ENCODE measurements around the gene QKI.

QKI gene

GRCh38 chr6:163486821-163487220, 72.3 kb downstream of the QKI start:
- no peak for DNase-seq (ENCODE audit: low read depth, low spot score)

DNA sequence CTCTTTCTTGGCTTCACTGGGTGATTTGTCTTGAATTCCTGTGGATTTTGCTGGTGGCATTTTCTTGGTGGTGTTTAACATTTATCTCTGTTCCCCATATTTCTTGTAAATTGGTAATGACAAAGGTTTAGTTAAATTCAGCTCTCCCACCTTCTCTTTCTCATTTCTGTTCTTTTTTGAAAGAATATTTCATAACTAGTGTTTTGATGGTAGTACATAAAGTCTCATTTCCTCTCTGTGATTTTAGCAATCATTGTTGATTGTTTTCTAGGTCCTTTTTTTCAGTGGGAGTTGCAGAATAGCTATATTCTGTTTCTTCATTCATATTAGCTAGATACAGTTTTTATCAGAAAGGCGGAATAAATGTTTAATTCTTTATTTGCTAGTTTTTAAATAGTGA, 73.1 kb downstream of the QKI start:
- DNase-seq (ENCODE audit: low read depth, low spot score), result no peak

- no peak for DNase-seq (ENCODE audit: low read depth, low spot score)
These were observed 75.1 kb downstream of the QKI start for GRCh38 chr6:163489584-163489983.

DNA sequence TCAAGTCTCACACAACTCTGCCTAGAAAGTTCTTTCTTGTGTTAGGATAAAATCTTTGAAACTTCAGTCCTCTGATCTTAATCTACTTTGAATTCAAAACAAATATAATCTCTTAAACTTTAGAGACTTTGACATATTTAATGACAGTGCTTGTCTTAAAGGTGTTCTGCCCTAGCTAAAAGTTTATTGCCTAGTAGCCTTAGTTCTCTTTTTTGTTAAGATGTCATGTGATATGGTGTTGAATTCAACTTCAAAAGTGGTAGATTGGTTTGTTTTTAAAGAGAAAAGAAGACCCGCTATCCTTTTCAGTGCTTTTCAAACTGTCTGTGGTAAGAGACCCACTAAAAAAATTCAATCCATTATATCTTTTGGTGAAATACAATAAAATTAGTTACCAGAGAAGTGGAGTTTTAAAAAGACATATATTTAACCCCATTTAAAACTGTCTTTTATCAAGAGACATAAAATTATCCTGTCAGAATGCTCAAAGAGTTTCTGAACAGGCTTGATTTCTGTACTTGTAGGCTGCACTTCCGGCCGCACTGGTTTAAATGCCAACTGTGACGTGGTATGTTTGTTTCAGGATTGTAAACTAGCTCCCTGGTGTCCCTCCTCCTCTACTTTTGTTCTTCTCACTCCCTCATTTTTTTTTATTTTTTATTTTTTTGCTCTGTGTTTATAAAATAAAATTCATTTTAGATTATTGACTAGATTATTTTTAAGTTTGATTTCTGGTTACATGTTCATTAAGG, 76.5 kb downstream of the QKI start:
- no peak for DNase-seq (ENCODE audit: low read depth, low spot score)

GRCh38 chr6:163491737-163492300, 77.3 kb downstream of the QKI start:
- no peak for DNase-seq (ENCODE audit: low read depth, low spot score)

GRCh38 chr6:163494279-163494727, 79.8 kb downstream of the QKI start:
- no peak for DNase-seq (ENCODE audit: low read depth, low spot score)

DNA sequence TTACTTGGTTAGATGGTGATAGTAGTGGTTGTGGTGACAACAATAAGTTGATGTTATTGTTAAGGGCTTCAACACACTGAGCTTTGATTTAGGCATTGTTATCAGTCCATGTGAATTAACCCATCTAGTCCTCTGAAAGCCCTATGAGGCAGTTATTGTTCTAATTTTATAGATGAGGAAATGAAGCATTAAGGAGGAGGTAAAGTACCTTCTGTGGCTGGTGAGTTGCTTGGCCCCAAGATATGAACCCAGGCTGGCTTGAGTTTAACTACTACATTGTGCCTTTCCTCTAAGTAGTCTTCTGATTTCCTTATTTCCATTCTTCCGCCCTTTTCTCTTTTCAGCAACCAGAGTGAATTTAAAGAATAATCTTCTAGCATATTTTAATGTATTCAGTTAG, 81.7 kb downstream of the QKI start:
- DNase-seq (ENCODE audit: low read depth, low spot score), result no peak

GRCh38 chr6:163500105-163500504, 85.6 kb downstream of the QKI start:
- DNase-seq (ENCODE audit: low read depth, low spot score), result no peak

GRCh38 chr6:163501026-163501425, 86.5 kb downstream of the QKI start:
- no peak for DNase-seq (ENCODE audit: low read depth, low spot score)

DNA sequence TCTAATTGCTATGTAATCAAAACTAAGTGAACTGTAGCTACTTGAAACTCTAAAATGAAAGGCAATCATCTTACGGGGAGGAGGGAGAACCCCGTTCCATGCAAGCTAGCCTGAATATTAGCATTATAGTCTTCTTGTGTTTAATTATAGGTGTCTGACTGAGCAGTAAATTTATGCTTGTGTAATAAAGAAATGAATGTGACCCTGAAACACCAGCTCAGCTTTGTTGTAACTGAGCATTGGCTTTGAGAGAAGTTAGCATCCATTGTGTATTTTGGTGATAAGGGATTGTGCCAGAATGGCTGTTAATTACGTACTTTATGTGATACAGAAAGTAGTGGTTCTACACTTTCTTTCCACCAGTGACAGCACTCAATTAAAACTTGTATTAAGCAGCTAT, 86.9 kb downstream of the QKI start:
- DNase-seq (ENCODE audit: low read depth, low spot score), result no peak

DNA sequence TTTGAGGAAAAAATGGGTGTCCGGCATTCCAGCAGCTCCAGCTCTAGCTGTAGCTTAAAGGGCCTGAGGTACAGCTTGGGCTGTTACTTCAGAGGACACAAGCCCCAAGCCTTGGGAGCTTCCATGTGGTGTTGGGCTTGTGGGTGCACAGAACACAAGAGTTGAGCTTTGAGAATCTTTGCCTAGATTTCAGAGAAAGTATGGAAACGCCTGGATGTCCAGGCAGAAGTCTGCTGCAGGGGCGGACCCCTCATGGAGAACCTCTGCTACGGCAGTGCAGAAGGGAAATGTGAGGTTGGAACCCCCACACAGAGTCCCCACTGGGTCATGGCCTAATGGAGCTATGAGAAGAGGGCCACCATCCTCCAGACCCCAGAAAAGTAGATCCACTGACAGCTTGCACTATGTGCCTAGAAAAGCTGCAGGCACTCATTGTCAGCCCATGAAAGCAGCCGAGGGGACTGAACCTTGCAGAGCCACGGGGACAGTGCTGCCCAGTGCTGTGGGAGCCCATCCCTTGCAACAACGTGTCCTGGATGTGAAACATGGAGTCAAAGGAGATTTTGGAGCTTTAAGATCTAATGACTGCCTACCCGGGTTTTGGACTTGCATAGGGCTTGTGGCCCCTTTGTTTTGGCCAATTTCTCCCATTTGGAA, 90.6 kb downstream of the QKI start:
- DNase-seq (ENCODE audit: low read depth, low spot score), result no peak

- DNase-seq (ENCODE audit: low read depth, low spot score), result no peak
These were observed 93.4 kb downstream of the QKI start for GRCh38 chr6:163507965-163508364.

GRCh38 chr6:163513003-163513402, 98.5 kb downstream of the QKI start:
- DNase-seq (ENCODE audit: low read depth, low spot score), result no peak

- no peak for DNase-seq (ENCODE audit: low read depth, low spot score)
These were observed 99.2 kb downstream of the QKI start for GRCh38 chr6:163513570-163514166.

- no peak for DNase-seq (ENCODE audit: low read depth, low spot score)
These were observed 102.4 kb downstream of the QKI start for GRCh38 chr6:163516908-163517307.

GRCh38 chr6:163520956-163521355, 106.4 kb downstream of the QKI start:
- DNase-seq (ENCODE audit: low read depth, low spot score), result no peak

GRCh38 chr6:163522033-163522432, 107.5 kb downstream of the QKI start:
- no peak for DNase-seq (ENCODE audit: low read depth, low spot score)

DNA sequence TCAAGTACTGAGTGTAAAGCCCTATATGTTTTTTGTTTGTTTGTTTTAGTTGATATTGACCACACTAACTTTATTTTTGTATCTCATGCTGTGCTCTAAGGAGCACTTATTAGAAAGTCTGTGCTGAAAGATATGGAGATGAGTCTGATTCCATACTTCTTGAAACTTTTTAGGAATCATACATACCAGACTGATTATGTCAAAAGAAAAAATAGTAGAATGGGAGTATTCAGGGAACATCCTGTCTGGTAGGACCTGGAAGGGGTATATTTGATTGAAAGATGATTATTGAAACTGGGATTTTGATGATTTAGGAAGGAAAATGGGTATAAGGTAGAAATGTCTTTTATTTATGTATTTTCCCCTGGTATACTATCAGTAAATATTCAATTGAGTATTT, 111.4 kb downstream of the QKI start:
- DNase-seq (ENCODE audit: low read depth, low spot score), result no peak

- no peak for DNase-seq (ENCODE audit: low read depth, low spot score)
These were observed 111.8 kb downstream of the QKI start for GRCh38 chr6:163526346-163526745.

- no peak for DNase-seq (ENCODE audit: low read depth, low spot score)
These were observed 112.8 kb downstream of the QKI start for GRCh38 chr6:163527291-163527690.

DNA sequence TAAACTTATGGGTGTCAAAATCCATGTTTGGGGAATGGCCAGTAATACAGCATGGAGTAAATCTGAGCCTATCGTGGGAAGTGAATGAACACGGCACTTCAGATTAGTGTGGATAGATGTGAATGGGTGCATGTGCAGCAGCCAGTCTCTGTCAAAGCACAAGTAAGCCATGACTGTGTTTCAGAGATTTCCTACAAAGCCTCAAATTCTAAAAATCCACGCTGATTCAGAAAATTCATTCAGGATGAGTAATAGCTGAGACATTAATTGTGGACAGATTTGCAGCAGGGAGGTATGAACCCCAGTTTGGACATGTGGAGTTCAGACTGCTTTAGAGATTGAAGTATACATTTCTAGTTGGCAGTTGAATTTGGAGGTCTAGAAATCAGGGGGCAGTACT, 115.1 kb downstream of the QKI start:
- DNase-seq (ENCODE audit: low read depth, low spot score), result no peak

DNA sequence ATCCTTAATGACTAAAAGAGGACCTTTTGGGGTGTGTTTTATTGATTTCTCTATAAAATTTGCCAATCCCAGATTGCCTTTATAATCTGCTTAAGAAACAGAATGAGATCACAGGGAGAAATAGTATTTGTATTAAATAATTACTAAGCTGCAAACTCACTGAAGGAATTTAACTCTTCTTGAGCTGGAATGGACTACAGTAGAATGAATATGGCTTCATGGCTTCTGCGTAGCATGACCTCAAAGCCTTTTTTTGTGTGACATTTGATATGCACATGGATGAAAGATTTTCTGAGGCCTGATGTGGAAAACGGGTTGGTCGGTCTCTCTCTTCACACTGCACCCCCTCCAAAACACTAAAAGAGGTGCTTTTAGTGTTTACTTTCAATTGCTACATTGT, 115.9 kb downstream of the QKI start:
- DNase-seq (ENCODE audit: low read depth, low spot score), result no peak

DNA sequence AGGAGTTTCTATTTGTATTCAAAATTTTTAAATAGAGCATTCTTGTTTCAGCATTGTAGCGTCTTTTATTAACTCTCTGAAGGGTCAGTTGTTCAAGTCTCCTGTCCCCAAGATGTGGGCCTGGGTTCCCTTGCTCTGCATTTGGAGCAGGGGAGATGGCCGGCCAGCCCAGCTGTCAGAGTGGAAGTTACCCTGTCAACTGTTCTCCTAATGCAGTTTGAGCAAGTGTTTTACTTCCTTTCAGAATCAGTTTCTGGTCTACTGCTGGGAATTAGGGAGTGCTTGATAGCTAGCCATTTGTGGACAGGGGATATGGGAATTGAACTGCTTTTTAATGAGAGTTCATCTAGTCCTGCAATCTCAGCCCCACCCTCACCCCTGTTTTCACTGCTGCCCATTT, 116.6 kb downstream of the QKI start:
- no peak for DNase-seq (ENCODE audit: low read depth, low spot score)

All from smooth muscle cell of the brain vasculature (primary cell).